ENCODE results near the gene BRIP1. TPM values are rescaled to one million over a fixed set of nuclear protein-coding genes. Genes with fewer than 3 reads are reported as not detected.
"Not testable (repeated sequence)": the region's sequence is repeated elsewhere in the genome, so short reads cannot be mapped to it uniquely, and the experiment has no call there.

BRIP1 gene
- total RNA-seq, 1 donor from 2014 or later = 18.1 TPM

DNA sequence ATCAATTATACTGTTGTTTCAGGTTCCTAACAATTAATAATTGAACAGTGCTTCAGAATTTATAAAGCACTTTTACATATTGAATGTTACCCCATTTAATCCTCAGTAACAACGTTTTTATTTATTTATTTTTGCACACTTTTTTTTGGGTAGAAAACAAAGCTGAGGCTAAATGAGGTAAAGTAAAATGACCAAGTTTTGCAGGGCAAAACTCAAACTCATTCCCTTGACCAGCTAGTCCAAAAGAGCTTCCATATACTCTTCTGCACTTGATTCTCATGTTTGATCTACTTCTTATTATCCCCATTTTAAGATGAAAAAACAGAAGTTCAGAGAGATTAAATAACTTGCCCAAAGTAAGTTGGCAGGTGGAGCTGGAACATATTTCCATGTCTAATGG lies 191.2 kb downstream of the BRIP1 start:
- intact Hi-C loops (cut with micrococcal nuclease) = no loop called here

GRCh38 chr17:61670691-61671090 lies 192.6 kb downstream of the BRIP1 start:
- intact Hi-C loops (cut with micrococcal nuclease) = no loop called here

GRCh38 chr17:61669522-61669921 lies 193.8 kb downstream of the BRIP1 start:
- intact Hi-C loops (cut with micrococcal nuclease) = no loop called here

DNA sequence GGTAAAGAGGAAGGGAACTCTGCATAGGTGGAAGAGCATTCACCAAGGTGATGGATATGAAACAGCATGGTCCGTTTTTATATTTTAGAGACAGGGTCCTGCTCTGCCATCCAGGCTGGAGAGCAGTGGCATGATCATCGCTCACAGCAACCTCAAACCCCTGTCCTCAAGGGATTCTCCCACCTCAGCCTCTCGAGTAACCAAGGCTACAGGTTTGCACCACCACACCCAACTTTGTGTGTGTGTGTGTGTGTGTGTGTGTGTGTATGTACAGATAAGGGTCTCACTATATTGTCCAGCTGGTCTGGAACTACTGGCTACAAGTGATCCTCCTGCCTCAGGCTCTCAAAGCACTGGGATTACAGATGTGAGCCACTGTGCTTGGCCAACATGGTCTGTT lies 194.8 kb downstream of the BRIP1 start:
- intact Hi-C loops (cut with micrococcal nuclease) = no loop called here

GRCh38 chr17:61666406-61667088 lies 196.8 kb downstream of the BRIP1 start:
- intact Hi-C loops (cut with micrococcal nuclease) = not testable (repeated sequence)

DNA sequence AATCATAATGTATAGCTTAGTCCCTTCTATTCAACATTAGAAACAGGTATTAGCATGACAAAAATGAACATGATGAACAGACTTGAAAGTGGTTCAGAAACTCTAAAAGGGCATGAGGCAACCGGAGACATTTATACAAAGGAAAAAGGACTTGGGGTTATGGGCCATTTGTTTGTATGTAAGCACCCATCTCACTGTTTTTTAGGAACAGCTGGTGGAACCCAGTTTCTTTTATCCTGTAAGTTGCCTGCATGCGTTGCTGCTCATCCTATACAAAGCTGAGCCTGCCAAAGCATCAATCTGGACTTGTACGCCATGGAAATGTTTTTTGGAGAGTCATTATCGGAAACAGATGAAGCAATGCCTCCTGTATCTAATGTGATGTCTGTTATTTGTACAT lies 200.0 kb downstream of the BRIP1 start:
- intact Hi-C loops (cut with micrococcal nuclease) = no loop called here

DNA sequence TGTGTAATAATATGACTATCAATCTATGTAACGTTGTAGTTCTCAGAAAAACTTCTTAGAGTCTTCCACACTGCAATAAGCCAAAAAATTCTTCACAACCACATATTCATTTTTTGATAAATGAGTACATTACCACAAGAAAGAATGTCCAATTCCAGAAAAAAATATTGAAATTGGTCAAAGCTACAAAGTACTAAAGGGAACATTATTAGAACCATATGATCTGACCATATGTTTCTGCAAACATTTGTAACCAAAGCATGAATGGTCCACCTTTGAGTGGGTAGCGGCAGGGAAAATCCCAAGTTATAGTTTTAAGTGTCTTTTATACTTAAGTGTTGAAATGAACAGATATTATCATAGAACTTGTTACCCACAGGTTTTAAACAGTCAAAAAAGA lies 200.6 kb downstream of the BRIP1 start:
- intact Hi-C loops (cut with micrococcal nuclease) = no loop called here

DNA sequence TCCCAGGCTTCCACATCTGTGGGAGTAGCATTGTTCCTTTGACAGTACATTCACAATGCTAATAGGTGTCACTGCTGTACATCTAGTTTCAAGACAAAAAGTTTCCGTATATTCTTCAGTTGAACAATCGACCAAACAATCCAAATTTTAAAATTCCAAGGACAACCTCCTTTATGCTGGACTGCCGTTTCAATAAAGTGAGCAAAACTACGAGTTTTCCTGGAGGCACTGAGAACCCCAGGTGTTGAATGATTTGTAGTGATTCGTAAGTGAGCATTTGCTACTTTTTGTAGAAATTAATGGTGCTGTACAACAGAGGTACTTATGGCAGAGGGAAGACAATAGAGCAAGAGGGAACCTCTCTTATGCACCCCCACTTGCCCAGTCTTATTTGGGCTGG lies 201.1 kb downstream of the BRIP1 start:
- intact Hi-C loops (cut with micrococcal nuclease) = no loop called here

DNA sequence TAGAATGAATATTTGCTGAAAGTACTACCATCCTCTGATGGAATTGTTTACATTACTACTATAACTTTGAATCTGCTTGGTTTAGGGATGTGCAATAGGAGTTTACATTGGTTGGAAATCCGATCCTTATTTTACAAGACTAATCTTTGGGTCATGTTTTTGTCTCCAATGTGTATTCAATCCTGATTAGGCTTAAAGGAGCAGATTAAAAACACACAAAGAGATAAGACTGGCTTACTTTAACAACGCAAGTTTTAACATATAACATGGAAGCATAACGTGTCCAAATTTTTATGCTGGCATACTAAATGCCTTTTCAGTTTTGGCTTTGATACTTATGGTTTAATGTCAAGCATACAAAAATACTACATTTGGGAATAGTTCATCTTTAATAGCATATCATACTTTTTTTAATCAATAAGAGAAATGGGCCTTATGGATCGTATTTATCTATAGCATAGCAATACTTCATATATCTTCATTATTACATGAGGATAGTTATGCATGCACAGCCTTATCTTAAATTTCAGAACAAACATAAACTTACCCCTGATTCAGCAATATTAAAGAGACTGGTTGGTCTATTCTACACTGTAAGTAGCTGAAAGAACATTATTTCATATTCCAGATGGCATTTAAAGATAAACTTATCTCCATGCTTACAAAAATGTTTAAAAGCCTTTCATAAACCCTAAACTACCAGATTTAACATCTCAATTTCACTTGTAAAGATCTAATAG lies 202.4 kb downstream of the BRIP1 start:
- intact Hi-C loops (cut with micrococcal nuclease) = no loop called here

DNA sequence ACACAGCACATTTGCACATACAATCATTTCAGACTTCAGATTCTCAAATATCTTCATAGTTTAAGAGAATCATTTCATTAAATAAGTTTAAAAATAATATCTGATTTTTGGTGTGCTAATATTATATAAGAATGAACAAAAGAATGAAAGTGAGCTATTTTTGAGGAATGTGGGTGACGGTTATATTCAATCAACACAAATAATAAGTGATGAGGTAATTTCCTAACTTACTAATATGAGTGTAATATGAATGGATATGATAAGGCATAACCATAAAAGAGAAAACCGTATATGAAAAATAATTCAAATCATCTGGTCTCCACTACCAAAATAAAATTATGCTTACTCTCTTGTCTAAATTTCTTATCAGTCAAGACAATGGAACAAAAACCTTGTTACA lies 203.9 kb downstream of the BRIP1 start:
- intact Hi-C loops (cut with micrococcal nuclease) = no loop called here

DNA sequence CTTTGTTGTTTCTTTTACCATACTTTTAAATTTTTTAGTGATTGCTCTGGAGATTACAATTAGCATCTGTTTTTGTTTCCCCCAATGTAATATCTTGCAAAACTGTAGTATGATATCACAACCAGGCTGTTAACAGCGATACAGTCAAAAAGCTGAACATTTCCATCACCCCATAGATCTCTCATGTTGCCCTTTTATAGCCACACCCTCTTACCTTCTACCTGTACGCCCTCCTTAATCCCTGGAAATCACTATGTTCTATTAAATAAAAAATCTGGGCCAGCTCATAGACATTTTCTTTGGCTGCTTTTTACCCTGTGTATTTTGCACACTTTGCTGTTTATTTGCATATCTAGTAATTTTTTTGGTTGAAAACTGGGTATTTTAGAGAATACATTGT lies 205.1 kb downstream of the BRIP1 start:
- intact Hi-C loops (cut with micrococcal nuclease) = no loop called here

- intact Hi-C loops (cut with micrococcal nuclease) = no loop called here
Observed at GRCh38 chr17:61657338-61657737, 206.0 kb downstream of the BRIP1 start.

DNA sequence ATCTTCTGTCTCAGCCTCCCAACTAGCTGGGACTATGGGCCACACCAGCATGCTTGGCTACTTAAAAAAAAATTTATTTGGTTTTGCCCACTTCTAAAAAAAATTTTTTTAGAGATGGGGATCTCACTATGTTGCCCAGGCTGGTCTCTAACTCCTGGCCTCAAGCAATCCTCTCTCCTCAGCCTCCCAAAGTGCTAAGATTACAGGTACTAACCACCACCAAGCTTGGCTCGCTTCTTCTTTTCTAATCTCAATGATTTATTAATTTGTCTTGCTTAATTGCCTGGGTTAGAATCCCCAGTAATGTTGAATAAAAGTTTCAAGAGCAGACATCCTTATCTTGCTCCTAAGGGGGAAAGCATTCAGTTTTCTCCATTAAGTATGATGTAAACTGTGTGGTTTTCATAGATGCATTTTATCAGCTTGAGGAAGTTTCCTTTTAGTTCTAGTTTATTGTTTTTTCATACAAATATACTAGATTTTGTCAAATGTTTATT lies 206.6 kb downstream of the BRIP1 start:
- intact Hi-C loops (cut with micrococcal nuclease) = no loop called here

- intact Hi-C loops (cut with micrococcal nuclease) = no loop called here
Observed at GRCh38 chr17:61650749-61651148, 212.6 kb downstream of the BRIP1 start.

DNA sequence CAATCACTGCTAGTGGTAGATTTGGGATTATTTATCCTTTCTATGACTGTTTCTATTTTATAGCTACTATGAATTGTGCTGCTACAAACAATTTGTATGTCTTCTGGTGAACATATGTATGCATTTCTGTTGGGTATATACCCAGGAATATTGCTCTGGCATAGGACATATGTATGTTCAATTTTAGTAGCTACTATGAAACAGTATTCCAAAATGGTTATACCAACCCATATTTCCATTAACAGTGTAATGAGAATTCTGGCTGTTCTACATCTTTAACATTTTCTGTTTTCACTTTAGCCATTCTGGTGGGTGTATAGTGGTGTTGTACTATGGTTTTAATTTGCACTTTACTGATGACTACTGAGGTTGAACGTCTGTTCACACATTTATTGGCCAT lies 214.7 kb downstream of the BRIP1 start:
- intact Hi-C loops (cut with micrococcal nuclease) = no loop called here

GRCh38 chr17:61647047-61647446 lies 216.3 kb downstream of the BRIP1 start:
- intact Hi-C loops (cut with micrococcal nuclease) = no loop called here

DNA sequence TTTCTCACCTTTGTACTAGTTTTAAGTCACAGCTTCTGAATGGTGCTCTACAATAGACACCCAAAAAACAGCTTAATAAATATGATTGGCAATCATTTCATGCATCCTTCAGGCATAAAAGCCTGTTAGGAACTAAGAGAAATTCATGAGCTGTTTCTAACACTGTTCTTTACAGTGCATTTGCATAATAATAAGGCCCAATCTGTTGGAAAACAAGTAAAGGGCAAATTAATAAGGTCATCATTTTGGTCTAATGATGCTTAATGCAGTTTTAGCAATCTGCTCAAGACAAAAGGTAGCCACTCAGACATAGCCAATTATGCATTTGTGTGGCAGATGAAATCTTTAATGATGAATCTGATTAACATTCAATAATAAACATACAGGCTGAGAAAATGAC lies 216.8 kb downstream of the BRIP1 start:
- intact Hi-C loops (cut with micrococcal nuclease) = no loop called here

DNA sequence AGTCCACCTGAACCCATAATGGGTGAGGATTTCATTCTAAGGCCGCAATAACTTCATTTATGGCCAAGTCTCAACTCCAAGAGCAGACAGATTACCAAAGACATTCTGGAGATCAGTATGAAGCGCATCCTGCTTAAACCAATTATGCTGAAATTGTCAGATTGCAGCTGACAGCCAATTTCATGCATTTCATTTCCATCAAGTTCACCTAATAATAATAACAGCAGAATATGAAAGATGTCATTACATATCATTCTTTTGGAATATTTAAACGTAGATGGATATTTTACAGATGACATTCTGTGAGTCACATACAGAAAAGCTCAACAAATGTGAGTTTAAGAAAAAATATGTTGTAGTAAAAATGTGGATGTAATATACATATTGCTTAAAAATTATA lies 217.4 kb downstream of the BRIP1 start:
- intact Hi-C loops (cut with micrococcal nuclease) = no loop called here

GRCh38 chr17:61644800-61645774 lies 218.2 kb downstream of the BRIP1 start:
- intact Hi-C loops (cut with micrococcal nuclease) = no loop called here

GRCh38 chr17:61642768-61643167 lies 220.6 kb downstream of the BRIP1 start:
- intact Hi-C loops (cut with micrococcal nuclease) = no loop called here

DNA sequence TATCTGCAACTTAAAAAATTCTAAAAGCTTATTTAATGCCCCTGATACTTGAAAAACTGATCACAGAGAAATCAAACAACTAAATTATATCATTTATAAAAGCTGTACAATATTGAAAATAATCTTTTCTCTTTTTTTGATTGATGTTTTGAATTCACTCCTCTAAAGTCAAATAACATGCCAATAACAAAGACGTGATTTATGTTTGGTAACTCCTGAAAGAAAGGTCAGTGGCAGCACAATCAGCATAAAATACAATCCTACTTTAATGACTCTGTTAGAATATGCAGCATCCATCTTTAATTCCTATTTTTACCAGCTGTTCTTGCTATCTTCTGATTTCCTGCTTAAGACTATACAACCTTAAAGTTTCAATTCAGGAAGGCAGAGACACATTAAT lies 221.6 kb downstream of the BRIP1 start:
- intact Hi-C loops (cut with micrococcal nuclease) = no loop called here

DNA sequence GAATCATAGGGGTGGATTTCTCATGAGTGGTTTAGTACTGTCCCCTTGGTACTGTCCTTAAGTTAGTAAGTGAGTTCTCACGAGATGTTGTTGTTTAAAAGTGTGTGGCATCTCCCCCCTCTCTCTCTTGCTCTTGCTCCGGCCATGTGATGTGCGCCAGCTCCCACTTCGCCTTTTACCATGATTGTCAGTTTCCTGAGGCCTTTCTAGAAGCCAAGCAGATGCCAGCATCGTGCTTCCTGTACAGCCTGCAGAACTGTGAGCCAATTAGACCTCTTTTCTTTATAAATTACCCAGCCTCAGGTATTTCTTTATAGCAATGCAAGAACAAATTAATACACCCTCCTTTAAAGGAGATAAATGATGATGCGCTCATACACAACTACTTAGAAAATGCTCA lies 222.2 kb downstream of the BRIP1 start:
- intact Hi-C loops (cut with micrococcal nuclease) = no loop called here

Measured in T-helper 1 cell treated with Interleukin-12 subunit alpha and Interleukin-12 subunit beta and Interleukin-4 antibody, amounts not matched to agents 30 ng/mL and 1 ng/mL, for 36 hours (primary cell).